Erythroblast (primary cell): ENCODE measurements around the gene COG7.
"Not testable (repeated sequence)": the region's sequence is repeated elsewhere in the genome, so short reads cannot be mapped to it uniquely, and the experiment has no call there.

Experiments used
- GATA1 ChIP-seq: IDR thresholded peaks from 2 replicates; pipeline ENCODE4 v1.6.1; 2011; ENCODE audit warnings: low read depth, mild to moderate bottlenecking, control low read depth, low read length, moderate library complexity
- POLR2A ChIP-seq: IDR thresholded peaks from 2 replicates; pipeline ENCODE4 v1.6.1; 2011; ENCODE audit warnings: mild to moderate bottlenecking, low read length

DNA sequence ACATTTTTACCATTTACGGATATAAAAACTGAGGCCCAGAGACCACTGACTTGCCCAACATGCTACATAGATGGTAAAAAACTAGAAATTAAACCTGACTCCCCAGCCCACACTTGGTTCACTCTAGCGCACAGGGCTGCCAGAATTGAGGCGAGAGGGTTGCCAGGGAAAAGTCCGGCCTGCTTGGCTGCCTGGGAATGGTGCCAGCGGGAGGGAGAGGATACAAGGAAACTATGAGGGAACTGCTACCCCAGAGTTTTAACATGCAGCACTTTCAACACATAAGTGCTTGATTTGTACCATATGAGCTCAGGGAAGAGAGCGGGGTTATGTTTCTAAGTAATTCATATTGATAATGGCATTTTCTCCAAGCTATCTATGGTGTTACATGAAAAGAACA, 10.0 kb upstream of the COG7 start:
- TF ChIP-seq POLR2A, GATA1: not testable (repeated sequence)
